Kasumi-1 (cell line): Measurements from ENCODE around the gene GPX3.

ENCODE experiments used
- DNase-seq, 2 experiments: peaks; one replicate each; lab custom pipeline; 2025; lab: John Stamatoyannopoulos, UW

The GPX3 gene

GRCh38 chr5:151020304-151021110 is at the start of gene GPX3:
Gene GPX3, plus strand, starts transcription at chr5:151020591. Its CDS starts 64 bp downstream, at chr5:151020655.
- DNase-seq: peak; percentile 3 to 14

- DNase-seq: no peak
These were observed 41.8 kb upstream of the GPX3 start for GRCh38 chr5:150978590-150978989.

- DNase-seq: no peak
These were observed 32.6 kb upstream of the GPX3 start for GRCh38 chr5:150987746-150988145.

GRCh38 chr5:150989695-150990094 is 30.7 kb upstream of the GPX3 start:
- no peak for DNase-seq

- DNase-seq: no peak
These were observed 27.7 kb upstream of the GPX3 start for GRCh38 chr5:150992705-150993104.

- DNase-seq: no peak
These were observed 27.0 kb upstream of the GPX3 start for GRCh38 chr5:150993422-150993821.

- DNase-seq: no peak
These were observed 26.5 kb upstream of the GPX3 start for GRCh38 chr5:150993826-150994412.

GRCh38 chr5:150999704-151000442 is 20.5 kb upstream of the GPX3 start:
- DNase-seq: no peak

- DNase-seq: no peak
These were observed 19.0 kb upstream of the GPX3 start for GRCh38 chr5:151001436-151001835.

- DNase-seq: peak; percentile 29 to 46
These were observed 18.1 kb upstream of the GPX3 start for GRCh38 chr5:151002250-151002649.

GRCh38 chr5:151002681-151003502 is 17.5 kb upstream of the GPX3 start:
- no peak for DNase-seq

- no peak for DNase-seq
These were observed 16.9 kb upstream of the GPX3 start for GRCh38 chr5:151003503-151003860.

GRCh38 chr5:151004499-151004898 is 15.9 kb upstream of the GPX3 start:
- DNase-seq: no peak

GRCh38 chr5:151005187-151005949 is 15.0 kb upstream of the GPX3 start:
- no peak for DNase-seq

- DNase-seq: peak in 1 of 2 experiments; percentile 2
These were observed 14.3 kb upstream of the GPX3 start for GRCh38 chr5:151005950-151006576.

- DNase-seq: no peak
These were observed 13.6 kb upstream of the GPX3 start for GRCh38 chr5:151006704-151007334.

GRCh38 chr5:151007430-151008209 is 12.8 kb upstream of the GPX3 start:
- DNase-seq: no peak

GRCh38 chr5:151008210-151008491 is 12.2 kb upstream of the GPX3 start:
- no peak for DNase-seq

- DNase-seq: no peak
These were observed 11.5 kb upstream of the GPX3 start for GRCh38 chr5:151008906-151009305.

GRCh38 chr5:151012862-151013261 is 7.5 kb upstream of the GPX3 start:
- DNase-seq: no peak
